Panc1 (cell line): ENCODE results near the gene SRRM5.

Experiments
- POLR2AphosphoS5 ChIP-seq: IDR thresholded peaks from 2 replicates; pipeline ENCODE4 v1.6.1; 2012; ENCODE audit warnings: mild to moderate bottlenecking, low read depth, low read length, moderate library complexity
- TCF7L2 ChIP-seq: IDR thresholded peaks from 2 replicates; pipeline ENCODE4 v1.6.1; 2011; ENCODE audit warnings: mild to moderate bottlenecking, low read depth, low read length, inconsistent platforms
- TF ChIP-seq, protein P1 (sequence below): fragments of 450-650 bp; IDR thresholded peaks from 2 replicates; pipeline ENCODE4 v1.5.1; 2017; ENCODE audit warnings: mild to moderate bottlenecking
- TF ChIP-seq, protein P2 (sequence below), 2 experiments: IDR thresholded peaks; 2 replicates each; pipeline ENCODE4 v1.6.1; 2011 to 2012; ENCODE audit warnings: low read depth in 2 of 2, control low read depth in 1 of 2, low read length in 1 of 2, mild to moderate bottlenecking in 1 of 2, moderate library complexity in 1 of 2; ENCODE audit not compliant: insufficient read depth in 1 of 2

DNA sequence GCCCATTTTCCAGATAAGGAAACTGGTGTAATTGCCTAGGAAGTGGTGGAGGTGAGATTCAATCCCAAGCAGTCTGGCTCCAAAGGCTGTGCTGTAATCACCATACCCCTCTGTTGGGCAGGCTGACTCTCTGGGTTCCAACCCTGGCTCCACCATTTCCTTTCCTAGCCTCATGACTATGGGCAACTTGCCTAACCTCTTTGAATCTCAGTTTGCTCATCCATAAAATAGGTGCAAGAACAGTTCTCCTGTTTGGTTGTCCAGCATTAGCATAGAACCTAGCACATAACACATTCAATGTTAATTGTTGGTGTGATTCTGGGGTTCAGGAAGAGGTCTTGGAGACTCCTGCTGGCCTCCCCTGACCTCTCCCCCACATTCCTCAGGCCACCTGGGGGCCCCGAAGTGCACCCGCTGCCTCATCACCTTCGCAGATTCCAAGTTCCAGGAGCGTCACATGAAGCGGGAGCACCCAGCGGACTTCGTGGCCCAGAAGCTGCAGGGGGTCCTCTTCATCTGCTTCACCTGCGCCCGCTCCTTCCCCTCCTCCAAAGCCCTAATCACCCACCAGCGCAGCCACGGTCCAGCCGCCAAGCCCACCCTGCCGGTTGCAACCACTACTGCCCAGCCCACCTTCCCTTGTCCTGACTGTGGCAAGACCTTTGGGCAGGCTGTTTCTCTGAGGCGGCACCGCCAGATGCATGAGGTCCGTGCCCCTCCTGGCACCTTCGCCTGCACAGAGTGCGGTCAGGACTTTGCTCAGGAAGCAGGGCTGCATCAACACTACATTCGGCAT is 13.2 kb upstream of the SRRM5 start:
- TF ChIP-seq TCF7L2 (no peak), POLR2AphosphoS5 (no peak)
- TF ChIP-seq, protein P1, sequence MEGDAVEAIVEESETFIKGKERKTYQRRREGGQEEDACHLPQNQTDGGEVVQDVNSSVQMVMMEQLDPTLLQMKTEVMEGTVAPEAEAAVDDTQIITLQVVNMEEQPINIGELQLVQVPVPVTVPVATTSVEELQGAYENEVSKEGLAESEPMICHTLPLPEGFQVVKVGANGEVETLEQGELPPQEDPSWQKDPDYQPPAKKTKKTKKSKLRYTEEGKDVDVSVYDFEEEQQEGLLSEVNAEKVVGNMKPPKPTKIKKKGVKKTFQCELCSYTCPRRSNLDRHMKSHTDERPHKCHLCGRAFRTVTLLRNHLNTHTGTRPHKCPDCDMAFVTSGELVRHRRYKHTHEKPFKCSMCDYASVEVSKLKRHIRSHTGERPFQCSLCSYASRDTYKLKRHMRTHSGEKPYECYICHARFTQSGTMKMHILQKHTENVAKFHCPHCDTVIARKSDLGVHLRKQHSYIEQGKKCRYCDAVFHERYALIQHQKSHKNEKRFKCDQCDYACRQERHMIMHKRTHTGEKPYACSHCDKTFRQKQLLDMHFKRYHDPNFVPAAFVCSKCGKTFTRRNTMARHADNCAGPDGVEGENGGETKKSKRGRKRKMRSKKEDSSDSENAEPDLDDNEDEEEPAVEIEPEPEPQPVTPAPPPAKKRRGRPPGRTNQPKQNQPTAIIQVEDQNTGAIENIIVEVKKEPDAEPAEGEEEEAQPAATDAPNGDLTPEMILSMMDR: no peak
- TF ChIP-seq, protein P2, sequence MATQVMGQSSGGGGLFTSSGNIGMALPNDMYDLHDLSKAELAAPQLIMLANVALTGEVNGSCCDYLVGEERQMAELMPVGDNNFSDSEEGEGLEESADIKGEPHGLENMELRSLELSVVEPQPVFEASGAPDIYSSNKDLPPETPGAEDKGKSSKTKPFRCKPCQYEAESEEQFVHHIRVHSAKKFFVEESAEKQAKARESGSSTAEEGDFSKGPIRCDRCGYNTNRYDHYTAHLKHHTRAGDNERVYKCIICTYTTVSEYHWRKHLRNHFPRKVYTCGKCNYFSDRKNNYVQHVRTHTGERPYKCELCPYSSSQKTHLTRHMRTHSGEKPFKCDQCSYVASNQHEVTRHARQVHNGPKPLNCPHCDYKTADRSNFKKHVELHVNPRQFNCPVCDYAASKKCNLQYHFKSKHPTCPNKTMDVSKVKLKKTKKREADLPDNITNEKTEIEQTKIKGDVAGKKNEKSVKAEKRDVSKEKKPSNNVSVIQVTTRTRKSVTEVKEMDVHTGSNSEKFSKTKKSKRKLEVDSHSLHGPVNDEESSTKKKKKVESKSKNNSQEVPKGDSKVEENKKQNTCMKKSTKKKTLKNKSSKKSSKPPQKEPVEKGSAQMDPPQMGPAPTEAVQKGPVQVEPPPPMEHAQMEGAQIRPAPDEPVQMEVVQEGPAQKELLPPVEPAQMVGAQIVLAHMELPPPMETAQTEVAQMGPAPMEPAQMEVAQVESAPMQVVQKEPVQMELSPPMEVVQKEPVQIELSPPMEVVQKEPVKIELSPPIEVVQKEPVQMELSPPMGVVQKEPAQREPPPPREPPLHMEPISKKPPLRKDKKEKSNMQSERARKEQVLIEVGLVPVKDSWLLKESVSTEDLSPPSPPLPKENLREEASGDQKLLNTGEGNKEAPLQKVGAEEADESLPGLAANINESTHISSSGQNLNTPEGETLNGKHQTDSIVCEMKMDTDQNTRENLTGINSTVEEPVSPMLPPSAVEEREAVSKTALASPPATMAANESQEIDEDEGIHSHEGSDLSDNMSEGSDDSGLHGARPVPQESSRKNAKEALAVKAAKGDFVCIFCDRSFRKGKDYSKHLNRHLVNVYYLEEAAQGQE (IDR thresholded peaks at IDR 0.05; ENCODE audit: insufficient read depth in 1 of 2, low read depth in 2 of 2, low read length in 1 of 2): no peak
